ENCODE results near the gene FNDC1. TPM values are rescaled to one million over a fixed set of nuclear protein-coding genes. Genes with fewer than 3 reads are reported as not detected.

Gene FNDC1
- total and polyA plus RNA-seq, 8 donors, result 0.21 to 3.7 (median 0.79) TPM

GRCh38 chr6:159190460-159190859 lies 21.3 kb downstream of the FNDC1 start:
- no peak overlapping the region for H3K4me3 ChIP-seq
- no peak for DNase-seq
- no peaks in the 10 kb centered on the region for H3K9me3 ChIP-seq
- no peak for ATAC-seq
- no peak overlapping the region for H3K27ac ChIP-seq
- FAIRE-seq, result no peak
- 64 to 73% methylated on average over 7 of the region's 7 CpGs for WGBS, 2 donors
- H3K27me3 ChIP-seq, result no peaks in the 10 kb centered on the region
- H3K4me1 ChIP-seq, result no peaks in the 10 kb centered on the region
- TF ChIP-seq CTCF (IDR thresholded peaks at IDR 0.05), result no peak
- no peaks in the 10 kb centered on the region for H3K36me3 ChIP-seq
- intact Hi-C loops (cut with DNase I), result no loop called here

GRCh38 chr6:159193923-159194322 lies 24.7 kb downstream of the FNDC1 start:
- DNase-seq (no peak), FAIRE-seq (no peak)
- H3K4me3 ChIP-seq, result no peak overlapping the region

GRCh38 chr6:159194421-159194820 lies 25.2 kb downstream of the FNDC1 start:
- ATAC-seq, result no peak
- FAIRE-seq, result no peak
- H3K36me3 ChIP-seq, result no peaks in the 10 kb centered on the region
- DNase-seq, result no peak
- no peaks in the 10 kb centered on the region for H3K4me1 ChIP-seq
- H3K9me3 ChIP-seq, result no peaks in the 10 kb centered on the region
- intact Hi-C loops (cut with DNase I), result no loop called here
- H3K27ac ChIP-seq, result no peak overlapping the region
- no peaks in the 10 kb centered on the region for H3K27me3 ChIP-seq
- WGBS, 2 donors, result 72 to 79% methylated on average over 4 of the region's 4 CpGs
- no peak for TF ChIP-seq CTCF (IDR thresholded peaks at IDR 0.05)
- no peak overlapping the region for H3K4me3 ChIP-seq

More at GRCh38 chr6:159193923-159194322, 24.7 kb downstream of the FNDC1 start:
- 59 to 71% methylated on average over 2 of the region's 2 CpGs for WGBS, 2 donors
- no peak for ATAC-seq
- Histone ChIP-seq H3K4me1 (no peaks in the 10 kb centered on the region), H3K36me3 (no peaks in the 10 kb centered on the region), H3K27ac (no peak overlapping the region), H3K9me3 (no peaks in the 10 kb centered on the region), H3K27me3 (no peaks in the 10 kb centered on the region)
- intact Hi-C loops (cut with DNase I), result no loop called here
- TF ChIP-seq CTCF (IDR thresholded peaks at IDR 0.05), result no peak

- DNase-seq (no peak), ATAC-seq (no peak), FAIRE-seq (no peak)
- Histone ChIP-seq H3K27ac (no peak overlapping the region), H3K27me3 (no peaks in the 10 kb centered on the region), H3K4me1 (no peaks in the 10 kb centered on the region), H3K9me3 (no peaks in the 10 kb centered on the region), H3K36me3 (no peaks in the 10 kb centered on the region), H3K4me3 (no peak overlapping the region)
- intact Hi-C loops (cut with DNase I), result no loop called here
- 65 to 75% methylated on average over 2 of the region's 2 CpGs for WGBS, 2 donors
- no peak for TF ChIP-seq CTCF (IDR thresholded peaks at IDR 0.05)
Observed at GRCh38 chr6:159196430-159196975, 27.3 kb downstream of the FNDC1 start.

- no peaks in the 10 kb centered on the region for H3K36me3 ChIP-seq
- H3K9me3 ChIP-seq, result no peaks in the 10 kb centered on the region
- H3K27ac ChIP-seq, result no peak overlapping the region
- FAIRE-seq (no peak), DNase-seq (no peak), ATAC-seq (no peak)
- no peaks in the 10 kb centered on the region for H3K4me1 ChIP-seq
- no peak overlapping the region for H3K4me3 ChIP-seq
- no peaks in the 10 kb centered on the region for H3K27me3 ChIP-seq
- TF ChIP-seq CTCF (IDR thresholded peaks at IDR 0.05), result no peak
- 51 to 60% methylated on average over 7 of the region's 7 CpGs for WGBS, 2 donors
- intact Hi-C loops (cut with DNase I), result no loop called here
Observed at GRCh38 chr6:159197251-159197650, 28.1 kb downstream of the FNDC1 start.

Measured in pancreas (tissue), 10 donors.